Neural progenitor cell (in vitro differentiated cells): ENCODE data around the gene MSANTD1. TPM values are rescaled to one million over a fixed set of nuclear protein-coding genes. Genes with fewer than 3 reads are reported as not detected.
"Not testable (repeated sequence)": the region's sequence is repeated elsewhere in the genome, so short reads cannot be mapped to it uniquely, and the experiment has no call there.

Experiments
- DNase-seq: peaks from one replicate; pipeline ENCODE4 v3.0.0-alpha.2; 2016; ENCODE audit warnings: low spot score
- H2AFZ ChIP-seq: fragments of 200-600 bp; sonication (generic); replicated peaks from 2 replicates; pipeline ENCODE4 v1.6.1; 2016; ENCODE audit warnings: antibody characterized with exemption
- H3F3A ChIP-seq: fragments of 200-600 bp; sonication (generic); 2 replicates; pipeline ENCODE4 v1.6.1; 2016; ENCODE audit warnings: antibody characterized with exemption, low read depth
- H3K27ac ChIP-seq: fragments of 200-600 bp; sonication (generic); 2 replicates; pipeline ENCODE4 v1.5.1; 2016; ENCODE audit warnings: mild to moderate bottlenecking
- H3K27me3 ChIP-seq: fragments of 200-600 bp; sonication (generic); 2 replicates; pipeline ENCODE4 v1.6.1; 2016; ENCODE audit warnings: mild to moderate bottlenecking, moderate library complexity
- H3K36me3 ChIP-seq: fragments of 200-600 bp; sonication (generic); 2 replicates; pipeline ENCODE4 v1.5.1; 2016
- H3K4me1 ChIP-seq: fragments of 200-600 bp; sonication (generic); 2 replicates; pipeline ENCODE4 v1.6.1; 2016; ENCODE audit warnings: mixed run types
- H3K4me2 ChIP-seq: fragments of 200-600 bp; sonication (generic); 2 replicates; pipeline ENCODE4 v1.6.1; 2016
- H3K4me3 ChIP-seq: fragments of 200-600 bp; sonication (generic); 2 replicates; pipeline ENCODE4 v1.5.1; 2016
- H3K79me2 ChIP-seq: fragments of 200-600 bp; sonication (generic); 2 replicates; pipeline ENCODE4 v1.6.1; 2016; ENCODE audit warnings: low read depth
- H3K9ac ChIP-seq: fragments of 200-600 bp; sonication (generic); 2 replicates; pipeline ENCODE4 v1.6.1; 2016
- H3K9me3 ChIP-seq: fragments of 200-600 bp; sonication (generic); 2 replicates; pipeline ENCODE4 v1.5.1; 2016; ENCODE audit warnings: low read depth
- H4K20me1 ChIP-seq: fragments of 200-600 bp; sonication (generic); 2 replicates; pipeline ENCODE4 v1.6.1; 2016; ENCODE audit warnings: low read depth
- H3K27ac Mint-ChIP-seq: 3 replicates; pipeline ENCODE4 v1.8.0; 2021; ENCODE audit warnings: mixed read lengths
- H3K27me3 Mint-ChIP-seq: 2 replicates; pipeline ENCODE4 v1.8.0; 2022; ENCODE audit warnings: low read depth, mild to moderate bottlenecking, inconsistent platforms, moderate library complexity, mixed read lengths; ENCODE audit not compliant: insufficient read depth
- H3K36me3 Mint-ChIP-seq: 3 replicates; pipeline ENCODE4 v1.8.0; 2021; ENCODE audit warnings: mixed read lengths
- H3K4me1 Mint-ChIP-seq: 3 replicates; pipeline ENCODE4 v1.8.0; 2021; ENCODE audit warnings: mixed read lengths
- H3K4me3 Mint-ChIP-seq: 3 replicates; pipeline ENCODE4 v1.8.0; 2021; ENCODE audit warnings: mild to moderate bottlenecking, moderate library complexity, mixed read lengths
- H3K9me3 Mint-ChIP-seq: 3 replicates; pipeline ENCODE4 v1.8.0; 2020; ENCODE audit warnings: mixed read lengths
- EZH2 ChIP-seq: fragments of 200-600 bp; sonication (generic); IDR thresholded peaks from 2 replicates; pipeline ENCODE4 v1.6.1; 2017; ENCODE audit warnings: antibody characterized with exemption, mild to moderate bottlenecking, moderate library complexity
- EZH2phosphoT487 ChIP-seq: fragments of 200-600 bp; sonication (generic); IDR thresholded peaks from 2 replicates; pipeline ENCODE4 v1.6.1; 2017; ENCODE audit warnings: antibody characterized with exemption
- total RNA-seq: library from RNA; depleted of rRNA; stranded (reverse); fragments of >200 nt; gene quantifications from 2 replicates; pipeline ENCODE4 v1.2.3, GENCODE V29; 2015; ENCODE audit warnings: low replicate concordance
- TF ChIP-seq, protein P1 (sequence below): fragments of 200-600 bp; sonication (generic); IDR thresholded peaks from 2 replicates; pipeline ENCODE4 v1.5.1; 2017; ENCODE audit warnings: antibody characterized with exemption, mild to moderate bottlenecking

MSANTD1 gene
- total RNA-seq, 1 donor from 2014 or later, result 0.17 TPM

- H3K27me3 ChIP-seq, result no peaks in the 10 kb centered on the region
- peaks cover 29% of the 10 kb centered on the region for H3F3A ChIP-seq
- H3K4me2 ChIP-seq, result peak overlapping the region; percentile 46
- no peak overlapping the region for H3K9ac ChIP-seq
- H3K79me2 ChIP-seq, result peaks cover 88% of the 10 kb centered on the region
- Mint-ChIP-seq H3K9me3 (peaks cover 24% of the 10 kb centered on the region), H3K27me3 (no peaks in the 10 kb centered on the region), H3K4me3 (no peak overlapping the region), H3K36me3 (peaks cover 26% of the 10 kb centered on the region), H3K27ac (no peak overlapping the region), H3K4me1 (peaks cover 56% of the 10 kb centered on the region)
- no peak overlapping the region for H3K4me3 ChIP-seq
- H3K4me1 ChIP-seq, result peaks cover 55% of the 10 kb centered on the region
- H3K36me3 ChIP-seq, result no peaks in the 10 kb centered on the region
- H4K20me1 ChIP-seq, result peaks cover 62% of the 10 kb centered on the region
- peak overlapping the region; percentile 63 for H3K27ac ChIP-seq
- TF ChIP-seq, protein P1, sequence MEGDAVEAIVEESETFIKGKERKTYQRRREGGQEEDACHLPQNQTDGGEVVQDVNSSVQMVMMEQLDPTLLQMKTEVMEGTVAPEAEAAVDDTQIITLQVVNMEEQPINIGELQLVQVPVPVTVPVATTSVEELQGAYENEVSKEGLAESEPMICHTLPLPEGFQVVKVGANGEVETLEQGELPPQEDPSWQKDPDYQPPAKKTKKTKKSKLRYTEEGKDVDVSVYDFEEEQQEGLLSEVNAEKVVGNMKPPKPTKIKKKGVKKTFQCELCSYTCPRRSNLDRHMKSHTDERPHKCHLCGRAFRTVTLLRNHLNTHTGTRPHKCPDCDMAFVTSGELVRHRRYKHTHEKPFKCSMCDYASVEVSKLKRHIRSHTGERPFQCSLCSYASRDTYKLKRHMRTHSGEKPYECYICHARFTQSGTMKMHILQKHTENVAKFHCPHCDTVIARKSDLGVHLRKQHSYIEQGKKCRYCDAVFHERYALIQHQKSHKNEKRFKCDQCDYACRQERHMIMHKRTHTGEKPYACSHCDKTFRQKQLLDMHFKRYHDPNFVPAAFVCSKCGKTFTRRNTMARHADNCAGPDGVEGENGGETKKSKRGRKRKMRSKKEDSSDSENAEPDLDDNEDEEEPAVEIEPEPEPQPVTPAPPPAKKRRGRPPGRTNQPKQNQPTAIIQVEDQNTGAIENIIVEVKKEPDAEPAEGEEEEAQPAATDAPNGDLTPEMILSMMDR, result no peak
- TF ChIP-seq EZH2 (no peak), EZH2phosphoT487 (no peak)
- H2AFZ ChIP-seq, result no peak overlapping the region
- no peaks in the 10 kb centered on the region for H3K9me3 ChIP-seq
- no peak for DNase-seq
Observed at GRCh38 chr4:3297066-3297859, 48.3 kb downstream of the MSANTD1 start.

DNA sequence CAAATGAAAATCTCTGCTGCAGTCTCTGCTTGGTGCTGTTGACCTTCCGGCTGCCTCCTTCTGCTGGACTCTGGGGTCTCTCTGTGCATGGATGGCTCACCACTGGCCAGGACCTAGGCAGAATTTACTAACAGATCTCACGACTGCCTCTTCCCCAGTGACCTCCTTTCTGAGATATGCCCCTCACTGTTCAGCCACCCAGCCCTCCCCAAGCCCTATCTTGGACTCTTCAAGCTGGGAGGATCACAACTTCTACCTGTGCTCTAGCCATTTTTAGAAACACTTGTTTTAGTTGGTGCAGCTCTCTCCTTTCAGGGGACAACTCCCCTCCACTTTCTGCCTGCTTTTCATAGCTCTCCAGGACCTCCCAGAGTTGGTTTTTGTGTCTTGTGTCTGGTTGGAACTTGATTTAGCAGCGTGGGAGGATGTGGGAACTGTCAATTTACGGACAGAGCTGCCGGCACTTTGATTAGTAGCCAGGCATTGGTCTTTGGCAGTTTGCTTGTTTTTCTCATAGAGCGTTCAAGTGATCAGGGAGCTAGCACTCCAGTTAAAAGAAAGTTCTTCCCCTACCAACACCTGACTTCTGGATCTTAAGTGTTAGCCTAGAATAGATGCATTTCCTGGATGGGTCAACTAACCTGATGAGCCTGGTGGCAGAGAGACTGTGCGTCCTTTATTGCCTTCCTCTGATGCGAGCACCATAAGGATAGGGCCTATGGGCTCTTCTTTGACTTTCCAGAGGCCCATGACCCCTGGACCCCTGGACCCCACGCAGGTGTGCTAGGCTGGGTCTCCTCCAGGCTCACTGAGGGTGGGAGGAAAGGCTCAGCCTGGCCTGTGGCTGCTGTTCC, 50.4 kb downstream of the MSANTD1 start:
- Histone ChIP-seq H3K9ac (no peak overlapping the region), H3K27me3 (no peaks in the 10 kb centered on the region), H3K4me3 (no peak overlapping the region), H3K27ac (no peak overlapping the region), H3K4me1 (peaks cover 64% of the 10 kb centered on the region), H3K79me2 (peaks cover 92% of the 10 kb centered on the region), H3F3A (peaks cover 31% of the 10 kb centered on the region), H2AFZ (no peak overlapping the region), H3K4me2 (peak overlapping the region; percentile 11), H3K9me3 (no peaks in the 10 kb centered on the region), H3K36me3 (no peaks in the 10 kb centered on the region), H4K20me1 (peaks cover 83% of the 10 kb centered on the region)
- Mint-ChIP-seq H3K9me3 (peaks cover 22% of the 10 kb centered on the region), H3K4me1 (peaks cover 67% of the 10 kb centered on the region), H3K4me3 (no peak overlapping the region), H3K27ac (peak overlapping the region; percentile 70), H3K36me3 (peaks cover 22% of the 10 kb centered on the region), H3K27me3 (no peaks in the 10 kb centered on the region)
- TF ChIP-seq, protein P1, result no peak
- no peak for TF ChIP-seq EZH2phosphoT487
- TF ChIP-seq EZH2, result no peak
- DNase-seq, result no peak

DNA sequence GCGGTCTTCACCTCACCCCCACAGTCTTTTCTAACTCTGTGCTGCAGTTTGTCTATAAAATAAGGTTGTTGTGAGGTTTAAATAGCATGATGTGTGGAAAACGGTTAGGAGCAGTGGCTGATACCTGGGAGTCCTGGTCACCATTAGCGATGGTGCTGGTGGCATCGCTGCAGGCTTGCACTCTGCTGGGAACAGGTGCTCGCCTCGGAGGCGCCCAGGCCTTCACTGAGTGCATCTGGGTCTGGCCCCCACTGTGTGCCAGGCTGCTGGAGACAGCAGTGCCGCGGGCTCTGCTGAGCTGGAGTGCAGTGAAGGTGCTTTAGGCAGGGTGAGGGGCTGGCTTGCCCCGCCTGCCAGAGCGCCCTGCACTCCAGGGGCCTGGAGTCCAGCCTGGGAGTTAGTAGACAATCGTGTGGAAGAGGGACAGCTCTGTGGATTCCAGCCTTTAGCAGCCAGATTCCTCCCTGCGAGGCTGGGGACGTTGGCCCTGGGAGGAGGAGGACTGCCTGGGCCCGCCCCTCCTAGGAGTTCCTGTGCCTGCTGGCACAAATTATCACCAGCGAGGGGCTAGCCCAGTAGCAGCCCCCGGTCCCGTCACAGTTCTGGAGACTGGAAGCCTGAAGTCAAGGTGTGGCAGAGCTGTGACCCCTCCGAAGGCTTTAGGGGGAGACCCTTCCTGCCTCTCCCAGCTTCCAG, 51.2 kb downstream of the MSANTD1 start:
- no peak overlapping the region for H3K4me3 ChIP-seq
- no peaks in the 10 kb centered on the region for H3K36me3 ChIP-seq
- no peaks in the 10 kb centered on the region for H3K27me3 ChIP-seq
- no peak overlapping the region for H3K4me3 Mint-ChIP-seq
- H3K36me3 Mint-ChIP-seq, result peaks cover 19% of the 10 kb centered on the region
- peak overlapping the region; percentile 45 for H3K9ac ChIP-seq
- no peak for DNase-seq
- peaks cover 67% of the 10 kb centered on the region for H3K4me1 Mint-ChIP-seq
- H3K79me2 ChIP-seq, result peaks cover 92% of the 10 kb centered on the region
- peaks cover 19% of the 10 kb centered on the region for H3K9me3 Mint-ChIP-seq
- peaks cover 62% of the 10 kb centered on the region for H3K4me1 ChIP-seq
- H3K9me3 ChIP-seq, result no peaks in the 10 kb centered on the region
- peaks cover 91% of the 10 kb centered on the region for H4K20me1 ChIP-seq
- TF ChIP-seq EZH2phosphoT487, result no peak
- TF ChIP-seq, protein P1, result no peak
- TF ChIP-seq EZH2, result no peak
- H3K27me3 Mint-ChIP-seq, result no peaks in the 10 kb centered on the region
- peaks cover 30% of the 10 kb centered on the region for H3F3A ChIP-seq
- H3K27ac Mint-ChIP-seq, result no peak overlapping the region
- no peak overlapping the region for H2AFZ ChIP-seq
- peak overlapping the region; percentile 11 for H3K4me2 ChIP-seq
- H3K27ac ChIP-seq, result no peak overlapping the region

DNA sequence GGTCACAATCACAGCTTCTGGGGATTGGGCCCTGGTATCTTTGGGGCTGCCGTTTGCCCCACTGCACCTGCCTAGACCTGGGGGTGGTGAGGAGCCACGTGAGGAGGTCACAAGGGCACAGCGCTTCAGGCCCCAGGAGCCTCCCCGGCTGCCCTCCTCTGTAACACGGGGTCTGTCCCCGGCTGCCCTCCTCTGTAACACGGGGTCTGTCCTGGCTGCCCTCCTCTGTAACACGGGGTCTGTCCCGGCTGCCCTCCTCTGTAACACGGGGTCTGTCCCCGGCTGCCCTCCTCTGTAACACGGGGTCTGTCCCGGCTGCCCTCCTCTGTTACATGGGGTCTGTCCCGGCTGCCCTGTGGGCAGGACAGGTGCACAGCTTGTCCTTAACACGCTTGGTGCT, 51.9 kb downstream of the MSANTD1 start:
- Mint-ChIP-seq H3K27ac (peak overlapping the region; percentile 80), H3K4me1 (peaks cover 74% of the 10 kb centered on the region), H3K9me3 (peaks cover 19% of the 10 kb centered on the region), H3K36me3 (peaks cover 15% of the 10 kb centered on the region)
- Histone ChIP-seq H3K79me2 (peaks cover 92% of the 10 kb centered on the region), H3K4me1 (peaks cover 69% of the 10 kb centered on the region), H3F3A (peaks cover 26% of the 10 kb centered on the region), H4K20me1 (peaks cover 96% of the 10 kb centered on the region)
- H3K4me3 Mint-ChIP-seq, H3K9ac ChIP-seq, H3K36me3 ChIP-seq, H3K27ac ChIP-seq, H3K4me2 ChIP-seq, H3K4me3 ChIP-seq, DNase-seq, H2AFZ ChIP-seq, H3K27me3 ChIP-seq, H3K9me3 ChIP-seq, H3K27me3 Mint-ChIP-seq: not testable (repeated sequence)
